Ishikawa (cell line): ENCODE data around the gene KCNG3.

Source experiments
- CEBPB ChIP-seq: IDR thresholded peaks from 2 replicates; pipeline ENCODE4 v1.6.1; 2012
- EP300 ChIP-seq: IDR thresholded peaks from 2 replicates; pipeline ENCODE4 v1.6.1; 2012; ENCODE audit warnings: borderline replicate concordance
- RAD21 ChIP-seq: IDR thresholded peaks from 2 replicates; pipeline ENCODE4 v1.6.1; 2012; ENCODE audit warnings: low read depth

- TF ChIP-seq RAD21 (no peak), EP300 (no peak), CEBPB (no peak)
Observed at GRCh38 chr2:42470706-42471105, 23.1 kb downstream of the KCNG3 start.
